GM19463 (cell line): ENCODE data around the gene MUC22.
"Not testable (repeated sequence)": the region's sequence is repeated elsewhere in the genome, so short reads cannot be mapped to it uniquely, and the experiment has no call there.

Experiments used
- ATAC-seq: cut with Tn5 transposase; IDR thresholded peaks from one replicate; pipeline ENCODE4 v1.9.1; 2021; ENCODE audit warnings: mild to moderate bottlenecking, moderate library complexity; ENCODE audit not compliant: unreplicated experiment

The MUC22 gene

DNA sequence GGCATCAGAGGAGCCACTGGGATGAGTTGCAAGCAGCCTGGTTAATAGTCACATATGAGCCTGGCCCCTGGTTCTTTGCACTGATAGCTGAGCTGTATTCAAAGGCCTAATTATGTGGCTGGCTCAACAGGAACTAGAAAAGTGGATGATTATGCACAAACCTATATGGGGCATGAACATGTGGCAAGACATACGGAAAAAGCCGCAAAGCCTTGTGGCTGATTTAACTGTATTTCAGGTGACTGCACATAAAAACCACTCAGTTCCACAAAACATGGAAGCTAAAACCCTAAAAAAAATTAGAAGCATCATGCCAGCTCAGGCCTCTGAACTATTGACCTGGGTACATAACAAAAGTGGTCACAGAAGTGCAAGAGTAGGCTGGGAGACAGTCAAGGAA, 13.0 kb upstream of the MUC22 start:
- no peak for ATAC-seq

- no peak for ATAC-seq
Measured at GRCh38 chr6:30998785-30999184, 11.5 kb upstream of the MUC22 start.

DNA sequence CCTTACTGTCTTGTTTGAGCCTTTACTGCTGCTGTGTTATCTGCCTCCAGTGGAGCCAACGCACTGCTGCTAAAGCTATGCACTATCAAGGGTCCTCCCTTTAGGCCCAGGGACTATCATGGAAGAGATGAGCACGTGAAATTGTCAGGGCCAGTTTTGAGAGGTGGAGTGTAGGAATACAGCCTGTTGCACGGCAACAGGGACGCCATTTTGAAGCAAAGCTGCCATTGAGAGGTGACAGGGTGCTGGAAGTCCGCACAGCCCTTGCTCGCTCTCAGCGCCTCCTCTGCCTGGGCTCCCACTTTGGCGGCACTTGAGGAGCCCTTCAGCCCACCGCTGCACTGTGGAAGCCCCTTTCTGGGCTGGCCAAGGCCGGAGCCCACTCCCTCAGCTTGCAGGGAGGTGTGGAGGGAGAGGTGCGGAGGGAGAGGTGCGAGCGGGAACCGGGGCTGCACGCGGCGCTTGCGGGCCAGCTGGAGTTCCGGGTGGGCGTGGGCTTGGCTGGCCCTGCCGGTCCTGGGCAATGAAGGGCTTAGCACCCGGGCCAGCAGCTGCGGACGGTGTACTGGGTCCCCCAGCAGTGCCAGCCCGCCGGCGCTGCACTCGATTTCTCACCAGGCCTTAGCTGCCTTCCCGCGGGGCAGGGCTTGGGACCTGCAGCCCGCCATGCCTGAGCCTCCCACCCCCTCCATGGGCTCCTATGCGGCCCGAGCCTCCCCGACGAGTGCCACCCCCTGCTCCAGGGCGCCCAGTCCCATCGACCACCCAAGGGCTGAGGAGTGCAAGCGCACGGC, 10.0 kb upstream of the MUC22 start:
- not testable (repeated sequence) for ATAC-seq

- no peak for ATAC-seq
Measured at GRCh38 chr6:31001281-31001888, 8.9 kb upstream of the MUC22 start.

DNA sequence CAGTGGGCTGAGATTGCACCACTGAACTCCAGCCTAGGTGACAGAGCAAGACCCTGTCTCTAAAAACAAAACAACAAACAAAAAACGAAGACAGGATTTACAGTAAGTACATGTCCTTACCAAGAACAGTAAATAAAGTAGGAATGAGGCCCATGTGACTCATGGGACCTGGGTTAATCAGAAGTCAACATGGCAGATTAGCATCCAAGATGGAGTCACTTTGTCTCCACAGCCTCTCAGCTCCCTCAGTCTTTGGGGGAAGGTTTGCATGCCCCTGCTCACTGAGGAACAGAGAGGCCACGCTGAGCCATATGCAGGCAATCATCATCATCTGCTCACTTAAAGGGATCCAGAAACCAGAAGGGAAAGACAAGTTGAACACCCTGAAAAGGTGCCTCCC, 7.8 kb upstream of the MUC22 start:
- ATAC-seq: no peak

DNA sequence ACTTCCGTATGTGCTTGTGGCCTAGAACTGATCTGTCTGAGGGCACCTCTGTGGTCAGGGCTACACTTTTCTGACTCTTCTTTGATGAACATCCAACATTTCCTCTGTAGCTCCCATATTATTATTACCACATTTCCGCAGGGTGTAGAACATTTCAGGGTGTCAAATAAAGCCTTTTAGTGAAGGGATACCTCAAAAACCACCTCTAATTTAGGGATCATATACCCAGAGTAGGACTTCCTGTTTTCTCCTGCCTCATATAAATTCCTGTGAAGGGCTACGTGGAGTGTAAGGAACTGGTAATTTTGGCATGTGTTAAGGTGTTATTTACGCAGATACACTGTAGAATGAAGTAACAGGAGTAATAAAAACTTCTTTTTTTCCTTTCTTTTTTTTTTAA, 5.5 kb upstream of the MUC22 start:
- ATAC-seq: no peak

- no peak for ATAC-seq
Measured at GRCh38 chr6:31005249-31006020, 4.8 kb upstream of the MUC22 start.

GRCh38 chr6:31007694-31008093, 2.6 kb upstream of the MUC22 start:
- no peak for ATAC-seq

GRCh38 chr6:31008165-31008564, 2.1 kb upstream of the MUC22 start:
- ATAC-seq: no peak

DNA sequence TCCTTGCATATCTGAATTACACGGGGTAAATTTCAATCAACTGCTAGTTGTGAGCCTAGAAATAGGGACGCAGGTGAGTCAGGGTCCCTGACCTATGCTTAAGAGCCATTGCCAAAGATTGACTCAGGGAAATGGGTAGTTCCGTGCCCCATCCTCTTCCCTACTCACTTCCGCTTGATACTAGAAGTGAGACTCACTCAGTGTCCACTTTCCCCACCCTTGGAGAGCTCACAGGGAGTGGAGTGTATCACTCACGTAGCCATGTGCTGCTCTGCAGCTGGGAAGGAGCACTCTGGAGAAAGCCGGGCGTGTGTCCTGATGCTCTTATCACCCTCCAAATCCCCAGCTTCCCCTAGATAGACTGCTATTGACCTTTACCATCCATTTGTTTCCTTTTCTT, 543 bp upstream of the MUC22 start:
- no peak for ATAC-seq

GRCh38 chr6:31011153-31011552, 879 bp downstream of the MUC22 start:
- ATAC-seq: no peak

- no peak for ATAC-seq
Measured at GRCh38 chr6:31016659-31017299, 6.5 kb downstream of the MUC22 start.

GRCh38 chr6:31017436-31017835, 7.2 kb downstream of the MUC22 start:
- ATAC-seq: not testable (repeated sequence)

GRCh38 chr6:31020057-31020456, 9.8 kb downstream of the MUC22 start:
- no peak for ATAC-seq

GRCh38 chr6:31020631-31021255, 10.5 kb downstream of the MUC22 start:
- not testable (repeated sequence) for ATAC-seq

DNA sequence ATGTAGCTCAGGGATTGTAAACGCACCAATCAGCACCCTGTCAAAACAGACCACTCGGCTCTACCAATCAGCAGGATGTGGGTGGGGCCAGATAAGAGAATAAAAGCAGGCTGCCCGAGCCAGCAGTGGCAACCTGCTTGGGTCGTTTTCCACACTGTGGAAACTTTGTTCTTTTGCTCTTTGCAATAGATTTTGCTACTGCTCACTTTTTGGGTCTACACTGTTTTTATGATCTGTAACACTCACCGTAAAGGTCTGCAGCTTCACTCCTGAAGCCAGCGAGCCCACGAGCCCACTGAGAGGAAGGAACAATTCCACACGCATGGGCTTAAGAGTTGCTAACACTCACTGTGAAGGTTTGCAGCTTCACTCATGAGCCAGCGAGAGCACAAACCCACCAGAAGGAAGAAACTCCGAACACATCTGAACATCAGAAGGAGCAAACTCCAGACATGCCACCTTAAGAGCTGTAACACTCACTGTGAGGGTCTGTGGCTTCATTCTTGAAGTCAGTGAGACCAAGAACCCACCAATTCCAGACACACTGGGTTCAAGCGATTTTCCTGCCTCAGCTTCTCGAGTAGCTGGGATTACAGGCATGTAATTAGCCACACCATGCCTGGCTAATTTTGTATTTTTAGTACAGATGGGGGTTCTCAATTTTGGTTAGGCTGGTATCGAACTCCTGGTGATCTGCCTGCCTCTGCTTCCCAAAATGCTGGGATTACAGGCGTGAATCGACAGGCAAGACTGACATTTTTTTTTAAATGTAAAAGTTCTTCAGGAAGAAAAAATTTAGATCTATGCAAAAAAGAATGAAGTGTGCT, 11.6 kb downstream of the MUC22 start:
- not testable (repeated sequence) for ATAC-seq

- no peak for ATAC-seq
Measured at GRCh38 chr6:31025595-31025994, 15.3 kb downstream of the MUC22 start.

GRCh38 chr6:31031095-31031494, 20.8 kb downstream of the MUC22 start:
- ATAC-seq: no peak

DNA sequence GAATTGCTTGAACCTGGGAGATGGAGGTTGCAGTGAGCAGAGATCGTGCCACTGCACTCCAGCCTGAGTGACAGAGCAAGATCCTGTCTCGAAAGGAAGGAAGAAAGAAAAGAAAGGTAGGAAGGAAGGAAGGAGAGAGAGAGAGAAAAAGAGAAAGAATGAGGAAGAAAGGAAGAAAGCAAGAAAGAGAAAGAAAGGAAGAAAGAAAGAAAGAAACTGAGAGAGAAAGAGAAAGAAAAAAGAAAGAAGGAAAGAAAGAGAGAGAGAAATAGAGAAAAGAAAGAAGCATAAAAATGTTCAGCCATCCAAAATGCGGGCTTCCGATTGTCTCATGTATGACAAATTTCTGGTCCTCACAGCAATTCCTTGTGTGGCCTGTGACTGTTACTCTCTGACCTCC, 22.8 kb downstream of the MUC22 start:
- ATAC-seq: no peak

DNA sequence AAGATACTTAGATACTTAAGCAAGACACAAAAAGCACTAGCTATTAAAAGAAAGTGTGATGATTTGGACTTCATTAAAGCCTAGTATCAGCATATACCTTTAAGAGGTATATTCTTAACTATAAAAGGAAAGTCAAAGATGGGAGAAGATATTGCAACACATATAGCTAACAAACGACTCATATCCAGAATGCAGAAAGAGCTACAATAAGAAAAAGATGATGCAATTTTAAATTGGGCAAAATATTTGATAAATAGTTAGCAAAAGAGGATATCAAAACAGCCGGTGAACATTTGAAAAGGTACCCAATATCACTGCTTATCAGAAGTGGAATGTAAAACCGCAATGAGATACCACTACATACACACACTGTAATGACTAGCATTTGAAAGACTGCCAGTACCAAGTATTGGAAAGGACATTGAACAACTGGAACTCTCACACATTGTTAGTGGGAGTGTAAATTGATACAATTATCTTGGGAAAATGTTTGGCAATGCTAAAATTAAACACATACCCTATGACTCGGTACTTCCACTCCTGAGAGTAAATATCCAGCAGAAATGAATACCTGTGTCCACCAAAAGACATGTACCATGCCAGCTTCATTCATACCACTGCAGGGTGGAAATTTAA, 25.7 kb downstream of the MUC22 start:
- no peak for ATAC-seq
